OCI-LY1 (cell line): ENCODE data around the gene USP49.

Source experiments
- H2AFZ ChIP-seq: fragments of 200-600 bp; sonication (generic), shearing (Covaris generic); 2 replicates; pipeline ENCODE4 v1.6.0; 2014; ENCODE audit warnings: antibody characterized with exemption, mild to moderate bottlenecking, low read length
- H3F3A ChIP-seq: fragments of 200-600 bp; sonication (generic), shearing (Covaris generic); 2 replicates; pipeline ENCODE4 v1.6.0; 2014; ENCODE audit warnings: mild to moderate bottlenecking, antibody characterized with exemption, low read length, moderate library complexity; ENCODE audit not compliant: insufficient read depth
- H3K27ac ChIP-seq: fragments of 200-600 bp; sonication (generic); 2 replicates; pipeline ENCODE4 v1.5.1; 2014; ENCODE audit warnings: low read length, mixed run types, mild to moderate bottlenecking, low read depth; ENCODE audit not compliant: poor library complexity, severe bottlenecking
- H3K27me3 ChIP-seq: fragments of 200-600 bp; sonication (generic); 2 replicates; pipeline ENCODE4 v1.6.0; 2014; ENCODE audit warnings: antibody characterized with exemption, mild to moderate bottlenecking, low read length, moderate library complexity; ENCODE audit not compliant: insufficient read depth
- H3K36me3 ChIP-seq: fragments of 200-600 bp; sonication (generic); 2 replicates; pipeline ENCODE4 v1.6.1; 2014; ENCODE audit warnings: mild to moderate bottlenecking, antibody characterized with exemption, low read length, moderate library complexity, mixed read lengths; ENCODE audit not compliant: insufficient read depth
- H3K4me1 ChIP-seq: fragments of 200-600 bp; sonication (generic); 2 replicates; pipeline ENCODE4 v1.5.1; 2014; ENCODE audit warnings: mild to moderate bottlenecking, low read length, moderate library complexity; ENCODE audit not compliant: insufficient read depth, severe bottlenecking
- H3K4me2 ChIP-seq: fragments of 200-600 bp; sonication (generic), shearing (Covaris generic); 2 replicates; pipeline ENCODE4 v1.6.1; 2014; ENCODE audit warnings: low read length
- H3K4me3 ChIP-seq: fragments of 200-600 bp; sonication (generic); 2 replicates; pipeline ENCODE4 v1.5.1; 2014; ENCODE audit warnings: low read length, low read depth, mild to moderate bottlenecking, mixed read lengths; ENCODE audit not compliant: poor library complexity, severe bottlenecking
- H3K79me2 ChIP-seq: fragments of 200-600 bp; shearing (Covaris generic); 2 replicates; pipeline ENCODE4 v1.6.1; 2016; ENCODE audit warnings: mixed run types, low read length, mixed read lengths; ENCODE audit not compliant: insufficient read depth
- H3K9ac ChIP-seq: fragments of 200-600 bp; sonication (generic), shearing (Covaris generic); 2 replicates; pipeline ENCODE4 v1.6.1; 2014; ENCODE audit warnings: mild to moderate bottlenecking, low read length, mixed read lengths
- H3K9me2 ChIP-seq: fragments of 200-600 bp; sonication (generic), shearing (Covaris generic); 2 replicates; pipeline ENCODE4 v1.6.1; 2014; ENCODE audit warnings: low read depth, mild to moderate bottlenecking, low read length, mixed read lengths
- H3K9me3 ChIP-seq: fragments of 200-600 bp; shearing (Covaris generic); 2 replicates; pipeline ENCODE4 v1.6.1; 2014; ENCODE audit warnings: low read length, mixed read lengths
- H4K20me1 ChIP-seq: fragments of 200-600 bp; sonication (generic), shearing (Covaris generic); 2 replicates; pipeline ENCODE4 v1.6.0; 2016; ENCODE audit warnings: mild to moderate bottlenecking, low read length; ENCODE audit not compliant: insufficient read depth
- EZH2 ChIP-seq: fragments of 200-600 bp; sonication (generic), shearing (Covaris generic); IDR thresholded peaks from 2 replicates; pipeline ENCODE4 v1.8.0; 2017; ENCODE audit warnings: borderline replicate concordance, mixed run types, mild to moderate bottlenecking, antibody characterized with exemption, low read length, moderate library complexity, mixed read lengths
- TF ChIP-seq, protein P1 (sequence below): fragments of 200-600 bp; sonication (generic), shearing (Covaris generic); IDR thresholded peaks from 2 replicates; pipeline ENCODE4 v1.5.1; 2017; ENCODE audit warnings: mild to moderate bottlenecking, antibody characterized with exemption, low read length, moderate library complexity, mixed read lengths

USP49 gene

DNA sequence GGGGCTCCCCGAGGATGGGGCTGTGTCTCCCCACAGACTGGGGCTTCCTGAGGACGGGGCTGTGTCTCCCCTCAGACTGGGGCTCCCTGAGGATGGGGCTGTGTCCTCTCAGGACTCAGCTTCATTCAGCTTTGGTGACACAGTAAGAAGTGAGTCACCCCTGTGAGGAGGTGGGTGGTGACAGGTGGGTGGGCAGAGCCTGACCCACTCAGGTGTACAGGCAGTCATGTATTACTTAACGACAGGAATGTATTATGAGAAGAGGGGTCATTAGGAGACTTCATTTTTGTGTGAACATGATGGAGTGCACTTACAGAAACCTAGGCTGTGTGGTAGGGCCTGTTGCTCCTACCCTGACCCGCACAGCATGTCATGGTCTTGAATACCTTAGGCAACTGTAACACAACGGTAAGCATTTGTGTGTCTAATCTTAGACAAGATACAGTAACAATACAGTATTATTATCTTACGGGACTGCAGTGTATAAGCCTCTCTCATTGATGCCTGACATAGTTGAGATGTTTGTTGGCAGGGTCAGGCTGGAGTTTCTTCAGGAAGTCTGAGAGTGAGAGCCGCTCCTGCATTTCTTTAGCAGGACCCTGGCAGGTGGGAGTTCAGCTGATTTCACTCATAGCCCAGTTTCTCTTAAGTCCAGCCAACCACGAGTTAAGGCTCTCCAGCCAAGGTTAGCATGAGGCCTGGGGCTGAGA is 137.1 kb downstream of the USP49 start:
- no peaks in the 10 kb centered on the region for H3F3A ChIP-seq
- H3K4me2 ChIP-seq, result no peak overlapping the region
- no peak overlapping the region for H2AFZ ChIP-seq
- peaks cover 4% of the 10 kb centered on the region; the same call in 1 of the 2 replicates for H3K27me3 ChIP-seq
- no peak overlapping the region for H3K4me3 ChIP-seq
- no peaks in the 10 kb centered on the region for H4K20me1 ChIP-seq
- no peaks in the 10 kb centered on the region for H3K9me2 ChIP-seq
- no peaks in the 10 kb centered on the region for H3K36me3 ChIP-seq
- H3K4me1 ChIP-seq, result no peaks in the 10 kb centered on the region
- no peak overlapping the region for H3K27ac ChIP-seq
- H3K9ac ChIP-seq, result no peak overlapping the region
- TF ChIP-seq, protein P1, sequence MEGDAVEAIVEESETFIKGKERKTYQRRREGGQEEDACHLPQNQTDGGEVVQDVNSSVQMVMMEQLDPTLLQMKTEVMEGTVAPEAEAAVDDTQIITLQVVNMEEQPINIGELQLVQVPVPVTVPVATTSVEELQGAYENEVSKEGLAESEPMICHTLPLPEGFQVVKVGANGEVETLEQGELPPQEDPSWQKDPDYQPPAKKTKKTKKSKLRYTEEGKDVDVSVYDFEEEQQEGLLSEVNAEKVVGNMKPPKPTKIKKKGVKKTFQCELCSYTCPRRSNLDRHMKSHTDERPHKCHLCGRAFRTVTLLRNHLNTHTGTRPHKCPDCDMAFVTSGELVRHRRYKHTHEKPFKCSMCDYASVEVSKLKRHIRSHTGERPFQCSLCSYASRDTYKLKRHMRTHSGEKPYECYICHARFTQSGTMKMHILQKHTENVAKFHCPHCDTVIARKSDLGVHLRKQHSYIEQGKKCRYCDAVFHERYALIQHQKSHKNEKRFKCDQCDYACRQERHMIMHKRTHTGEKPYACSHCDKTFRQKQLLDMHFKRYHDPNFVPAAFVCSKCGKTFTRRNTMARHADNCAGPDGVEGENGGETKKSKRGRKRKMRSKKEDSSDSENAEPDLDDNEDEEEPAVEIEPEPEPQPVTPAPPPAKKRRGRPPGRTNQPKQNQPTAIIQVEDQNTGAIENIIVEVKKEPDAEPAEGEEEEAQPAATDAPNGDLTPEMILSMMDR, result no peak
- no peak for TF ChIP-seq EZH2
- H3K9me3 ChIP-seq, result no peaks in the 10 kb centered on the region
- no peaks in the 10 kb centered on the region for H3K79me2 ChIP-seq

DNA sequence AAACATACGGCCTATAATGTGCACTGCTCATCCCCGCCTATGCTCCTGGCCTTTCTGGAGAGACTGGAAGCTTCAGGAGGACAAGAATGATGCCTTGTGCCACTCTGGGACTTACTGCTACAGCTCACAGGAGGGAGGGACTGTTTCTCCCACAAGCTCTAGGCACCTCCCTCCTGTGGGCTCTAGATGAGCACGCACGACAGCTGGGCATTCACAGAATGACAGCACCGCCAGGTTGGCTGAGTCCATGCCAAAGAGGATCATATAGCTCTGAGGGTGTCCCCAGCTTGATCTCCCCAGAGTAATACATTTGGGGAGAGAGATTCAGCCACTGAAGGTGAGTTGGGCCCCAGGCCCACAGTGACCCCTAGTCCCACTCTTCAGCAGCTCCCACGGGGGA is 137.9 kb downstream of the USP49 start:
- TF ChIP-seq EZH2, result no peak
- TF ChIP-seq, protein P1, result no peak
- H3K9me2 ChIP-seq, result no peaks in the 10 kb centered on the region
- no peaks in the 10 kb centered on the region for H3K4me1 ChIP-seq
- no peak overlapping the region for H3K4me2 ChIP-seq
- no peak overlapping the region for H3K4me3 ChIP-seq
- no peaks in the 10 kb centered on the region for H3F3A ChIP-seq
- no peaks in the 10 kb centered on the region for H3K79me2 ChIP-seq
- H3K27ac ChIP-seq, result no peak overlapping the region
- H3K9ac ChIP-seq, result no peak overlapping the region
- H3K27me3 ChIP-seq, result peaks cover 4% of the 10 kb centered on the region; the same call in 1 of the 2 replicates
- H2AFZ ChIP-seq, result no peak overlapping the region
- no peaks in the 10 kb centered on the region for H3K36me3 ChIP-seq
- H4K20me1 ChIP-seq, result no peaks in the 10 kb centered on the region
- no peaks in the 10 kb centered on the region for H3K9me3 ChIP-seq

- Histone ChIP-seq H3K4me1 (no peaks in the 10 kb centered on the region), H3K27ac (no peak overlapping the region), H2AFZ (no peak overlapping the region), H3K4me3 (no peak overlapping the region), H3K4me2 (no peak overlapping the region), H3K9ac (no peak overlapping the region), H4K20me1 (no peaks in the 10 kb centered on the region), H3K27me3 (peaks cover 4% of the 10 kb centered on the region; the same call in 1 of the 2 replicates), H3F3A (no peaks in the 10 kb centered on the region), H3K9me2 (no peaks in the 10 kb centered on the region), H3K9me3 (no peaks in the 10 kb centered on the region), H3K79me2 (no peaks in the 10 kb centered on the region), H3K36me3 (no peaks in the 10 kb centered on the region)
- no peak for TF ChIP-seq EZH2
- TF ChIP-seq, protein P1, result no peak
Measured at GRCh38 chr6:41756354-41756753, 138.8 kb downstream of the USP49 start.
